Measurements from ENCODE around the gene FOXP1.

DNA sequence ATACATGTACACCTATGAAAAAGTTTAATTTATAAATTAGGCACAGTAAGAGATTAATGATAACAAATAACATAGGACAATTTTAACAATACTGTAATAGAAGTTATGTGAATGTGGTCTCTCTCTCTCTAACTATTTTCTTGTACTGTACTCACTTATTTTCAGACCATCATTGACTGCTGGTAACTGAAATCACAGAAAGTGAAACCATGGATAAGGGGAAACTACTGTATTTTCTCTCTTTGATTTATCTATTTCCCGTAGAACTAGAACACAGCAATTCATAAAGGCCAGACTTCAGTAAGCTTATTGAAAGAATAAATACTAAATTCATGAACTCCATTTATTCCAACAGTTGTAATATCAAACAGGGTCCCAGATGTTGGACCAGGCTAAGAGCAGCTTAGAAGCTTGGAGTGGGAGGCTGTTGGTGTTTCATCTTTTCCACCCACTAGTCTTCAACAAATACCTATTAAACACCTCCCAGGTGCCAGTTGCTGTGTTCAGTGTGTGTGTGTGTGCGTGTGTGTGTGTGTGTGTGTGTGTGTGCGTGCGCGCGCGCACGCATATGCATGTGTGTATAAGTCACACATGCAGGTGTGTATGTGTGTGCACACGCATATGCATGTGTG is 235.4 kb downstream of the FOXP1 start:
- no peak for TF ChIP-seq EZH2 (IDR thresholded peaks at IDR 0.05; ENCODE audit: low read length)
- TF ChIP-seq, protein P1, sequence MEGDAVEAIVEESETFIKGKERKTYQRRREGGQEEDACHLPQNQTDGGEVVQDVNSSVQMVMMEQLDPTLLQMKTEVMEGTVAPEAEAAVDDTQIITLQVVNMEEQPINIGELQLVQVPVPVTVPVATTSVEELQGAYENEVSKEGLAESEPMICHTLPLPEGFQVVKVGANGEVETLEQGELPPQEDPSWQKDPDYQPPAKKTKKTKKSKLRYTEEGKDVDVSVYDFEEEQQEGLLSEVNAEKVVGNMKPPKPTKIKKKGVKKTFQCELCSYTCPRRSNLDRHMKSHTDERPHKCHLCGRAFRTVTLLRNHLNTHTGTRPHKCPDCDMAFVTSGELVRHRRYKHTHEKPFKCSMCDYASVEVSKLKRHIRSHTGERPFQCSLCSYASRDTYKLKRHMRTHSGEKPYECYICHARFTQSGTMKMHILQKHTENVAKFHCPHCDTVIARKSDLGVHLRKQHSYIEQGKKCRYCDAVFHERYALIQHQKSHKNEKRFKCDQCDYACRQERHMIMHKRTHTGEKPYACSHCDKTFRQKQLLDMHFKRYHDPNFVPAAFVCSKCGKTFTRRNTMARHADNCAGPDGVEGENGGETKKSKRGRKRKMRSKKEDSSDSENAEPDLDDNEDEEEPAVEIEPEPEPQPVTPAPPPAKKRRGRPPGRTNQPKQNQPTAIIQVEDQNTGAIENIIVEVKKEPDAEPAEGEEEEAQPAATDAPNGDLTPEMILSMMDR (optimal IDR thresholded peaks at IDR 0.05 in 1 of 3, IDR thresholded peaks at IDR 0.05 in 1 of 3, conservative IDR thresholded peaks at IDR 0.05 in 1 of 3; ENCODE audit: extremely low read depth in 1 of 3, insufficient read depth in 2 of 3, low read length in 3 of 3) = no peak

Measured in keratinocyte (primary cell).